ENCODE measurements around the gene BCL11B.

- TF ChIP-seq CTCF (IDR thresholded peaks at IDR 0.05) (no peak), POLR2A (IDR thresholded peaks at IDR 0.05) (no peak), POLR2AphosphoS5 (IDR thresholded peaks at IDR 0.05) (no peak), EP300 (IDR thresholded peaks at IDR 0.05) (no peak)
Measured at GRCh38 chr14:99252940-99253868, 18.8 kb downstream of the BCL11B start.

All from upper lobe of left lung (tissue), 4 donors.